Measurements from ENCODE around the gene NPR2.

- TF ChIP-seq REST (IDR thresholded peaks at IDR 0.05; ENCODE audit: insufficient read depth in 1 of 2, low read depth in 2 of 2, low read length in 2 of 2): no peak
- no peak for TF ChIP-seq POLR2AphosphoS5 (IDR thresholded peaks at IDR 0.05; ENCODE audit: low read depth, low read length)
Observed at GRCh38 chr9:35856882-35857281, 65.5 kb downstream of the NPR2 start.

Data from PFSK-1 (cell line).